ENCODE results near the gene HIVEP3. TPM values are rescaled to one million over a fixed set of nuclear protein-coding genes. Genes with fewer than 3 reads are reported as not detected.

Gene HIVEP3
- total and polyA plus RNA-seq, 7 donors: 0.70 to 3.4 (median 2.1) TPM

DNA sequence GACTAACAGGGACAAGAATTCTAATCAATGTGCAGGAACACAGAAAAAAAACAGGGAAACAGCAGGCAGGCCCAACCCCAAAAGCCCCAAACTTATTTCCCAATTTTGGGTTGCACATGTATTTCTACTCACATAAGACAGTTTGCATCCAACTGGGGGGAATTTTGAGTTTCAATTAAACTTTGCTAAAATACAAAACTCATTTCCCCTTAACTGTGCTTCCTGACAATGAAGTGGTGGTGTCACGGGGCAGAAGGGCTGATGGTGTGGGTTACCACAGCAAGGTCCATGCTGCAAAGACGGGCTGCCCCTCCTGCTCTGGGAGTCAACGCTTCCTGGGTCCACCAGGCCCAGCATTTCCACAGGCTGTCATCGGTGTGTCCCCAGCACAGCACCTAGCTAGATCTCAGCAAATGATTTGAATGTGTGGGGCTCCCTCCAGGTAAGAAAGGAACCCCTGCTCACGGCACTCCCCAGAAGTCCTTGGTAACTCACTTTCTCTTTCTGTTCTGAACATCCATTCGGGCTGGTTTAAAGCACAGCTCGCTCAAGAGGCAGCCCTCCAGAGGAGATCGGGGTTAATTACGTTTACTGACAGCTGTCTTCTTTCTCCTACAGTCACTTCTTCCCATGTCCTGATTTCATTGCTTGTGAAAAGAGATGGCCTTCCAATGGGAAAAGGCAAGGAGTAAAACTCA lies 27.4 kb downstream of the HIVEP3 start:
- Histone ChIP-seq H3K27me3 (ENCODE audit: insufficient read depth in 3 of 3, low read length in 2 of 3) (no peaks in the 10 kb centered on the region), H3K4me1 (peaks cover 38% of the 10 kb centered on the region), H3K27ac (peak overlapping the region; percentile 70), H3K4me3 (peak overlapping the region; percentile 59), H3K36me3 (ENCODE audit: insufficient read depth in 1 of 2, low read depth in 1 of 2) (no peaks in the 10 kb centered on the region), H3K9me3 (no peaks in the 10 kb centered on the region)
- intact Hi-C loops (cut with DNase I): loop anchor here in 1 of 2 donors (2.0 kb wide), 1 partner anchor 77 kb away; no protein-coding TSS in a partner anchor
- no peak for DNase-seq
- 9 to 32% (median 12%) methylated on average over 9 of the region's 9 CpGs for WGBS, 3 donors
- peak; percentile 60 to 79 (median 68) for ATAC-seq
- TF ChIP-seq, protein P1, sequence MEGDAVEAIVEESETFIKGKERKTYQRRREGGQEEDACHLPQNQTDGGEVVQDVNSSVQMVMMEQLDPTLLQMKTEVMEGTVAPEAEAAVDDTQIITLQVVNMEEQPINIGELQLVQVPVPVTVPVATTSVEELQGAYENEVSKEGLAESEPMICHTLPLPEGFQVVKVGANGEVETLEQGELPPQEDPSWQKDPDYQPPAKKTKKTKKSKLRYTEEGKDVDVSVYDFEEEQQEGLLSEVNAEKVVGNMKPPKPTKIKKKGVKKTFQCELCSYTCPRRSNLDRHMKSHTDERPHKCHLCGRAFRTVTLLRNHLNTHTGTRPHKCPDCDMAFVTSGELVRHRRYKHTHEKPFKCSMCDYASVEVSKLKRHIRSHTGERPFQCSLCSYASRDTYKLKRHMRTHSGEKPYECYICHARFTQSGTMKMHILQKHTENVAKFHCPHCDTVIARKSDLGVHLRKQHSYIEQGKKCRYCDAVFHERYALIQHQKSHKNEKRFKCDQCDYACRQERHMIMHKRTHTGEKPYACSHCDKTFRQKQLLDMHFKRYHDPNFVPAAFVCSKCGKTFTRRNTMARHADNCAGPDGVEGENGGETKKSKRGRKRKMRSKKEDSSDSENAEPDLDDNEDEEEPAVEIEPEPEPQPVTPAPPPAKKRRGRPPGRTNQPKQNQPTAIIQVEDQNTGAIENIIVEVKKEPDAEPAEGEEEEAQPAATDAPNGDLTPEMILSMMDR (IDR thresholded peaks at IDR 0.05): peak; percentile 18

DNA sequence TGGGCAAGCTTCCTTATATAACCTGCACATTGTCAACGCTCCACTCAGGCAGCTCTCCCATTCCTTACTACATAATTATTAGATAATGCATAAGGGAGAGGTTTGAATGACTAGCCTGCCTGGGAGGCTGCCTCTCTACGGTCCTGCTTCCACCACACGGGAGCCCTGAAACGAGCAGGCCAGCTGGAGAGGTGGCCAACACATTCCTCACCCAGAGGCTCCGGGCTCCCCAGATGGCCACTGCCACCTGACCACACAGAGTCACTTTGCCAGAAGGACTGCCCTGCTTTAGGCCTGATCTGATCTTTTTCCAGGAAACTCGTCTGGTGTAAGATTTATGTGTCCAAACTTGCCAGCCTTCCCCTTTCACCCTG lies 27.9 kb downstream of the HIVEP3 start:
- Histone ChIP-seq H3K4me3 (peak overlapping the region; percentile 59), H3K9me3 (no peaks in the 10 kb centered on the region), H3K27ac (peak overlapping the region; percentile 70), H3K36me3 (ENCODE audit: insufficient read depth in 1 of 2, low read depth in 1 of 2) (no peaks in the 10 kb centered on the region), H3K27me3 (ENCODE audit: insufficient read depth in 3 of 3, low read length in 2 of 3) (no peaks in the 10 kb centered on the region), H3K4me1 (peaks cover 38% of the 10 kb centered on the region)
- peak; percentile 87 to 89 (median 88) for ATAC-seq
- WGBS, 3 donors: 8 to 18% (median 12%) methylated on average over 6 of the region's 6 CpGs
- DNase-seq: peak; percentile 44 to 78
- TF ChIP-seq, protein P1 (IDR thresholded peaks at IDR 0.05): no peak
- intact Hi-C loops (cut with DNase I): loop anchor here in 1 of 2 donors (2.0 kb wide), 1 partner anchor 76 kb away; no protein-coding TSS in a partner anchor

DNA sequence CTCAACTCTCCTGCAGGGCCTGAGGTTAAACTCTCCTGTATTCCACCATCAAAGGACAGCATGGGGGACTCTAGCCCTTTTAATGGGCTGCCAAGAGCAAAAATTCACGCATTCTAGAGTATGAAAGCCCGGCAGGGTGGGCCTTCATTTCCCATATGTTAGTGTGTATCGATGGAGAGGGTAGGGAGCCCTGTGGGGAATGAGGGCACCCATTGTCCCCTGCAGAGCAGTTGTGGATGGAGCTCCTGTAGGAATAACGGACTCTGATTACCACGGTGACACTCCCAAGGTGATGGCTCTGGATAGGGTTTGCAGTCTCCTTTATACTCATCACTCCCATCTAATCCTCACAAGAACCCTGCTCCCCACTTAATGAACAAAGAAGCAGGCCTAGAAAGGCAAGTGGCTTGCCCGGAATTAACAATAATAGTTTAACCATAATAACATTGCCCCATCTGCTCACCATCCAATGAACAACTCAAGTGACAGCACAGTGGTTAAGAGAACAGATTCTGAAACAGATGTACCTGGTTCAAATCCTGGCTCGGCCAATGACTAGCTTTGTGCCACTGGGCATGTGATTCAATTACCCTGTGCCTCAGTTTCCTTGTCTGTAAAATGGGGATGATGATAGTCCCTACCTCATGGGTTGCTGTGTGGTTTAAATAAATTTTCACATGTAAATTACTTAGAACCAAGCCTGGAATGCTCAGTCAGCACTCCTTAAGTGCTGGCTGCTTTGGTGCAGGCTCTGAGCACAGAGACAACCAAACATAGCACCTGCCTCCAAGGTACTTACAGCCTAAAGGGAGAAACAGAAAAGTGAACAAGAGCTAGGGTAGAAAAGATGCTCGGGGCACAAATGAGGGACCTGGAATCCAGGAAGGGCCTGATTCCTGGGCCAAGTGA lies 29.0 kb downstream of the HIVEP3 start:
- no peaks in the 10 kb centered on the region for H3K9me3 ChIP-seq
- TF ChIP-seq, protein P1 (IDR thresholded peaks at IDR 0.05): no peak
- DNase-seq (no peak), ATAC-seq (no peak)
- no peak overlapping the region for H3K4me3 ChIP-seq
- no peaks in the 10 kb centered on the region for H3K27me3 ChIP-seq (ENCODE audit: insufficient read depth in 3 of 3, low read length in 2 of 3)
- peak overlapping the region; percentile 70 for H3K27ac ChIP-seq
- 85 to 91% (median 87%) methylated on average over 8 of the region's 8 CpGs for WGBS, 3 donors
- intact Hi-C loops (cut with DNase I): loop anchor here in 1 of 2 donors (2.0 kb wide), 1 partner anchor 75 kb away; no protein-coding TSS in a partner anchor
- H3K4me1 ChIP-seq: peaks cover 38% of the 10 kb centered on the region
- H3K36me3 ChIP-seq (ENCODE audit: insufficient read depth in 1 of 2, low read depth in 1 of 2): no peaks in the 10 kb centered on the region

DNA sequence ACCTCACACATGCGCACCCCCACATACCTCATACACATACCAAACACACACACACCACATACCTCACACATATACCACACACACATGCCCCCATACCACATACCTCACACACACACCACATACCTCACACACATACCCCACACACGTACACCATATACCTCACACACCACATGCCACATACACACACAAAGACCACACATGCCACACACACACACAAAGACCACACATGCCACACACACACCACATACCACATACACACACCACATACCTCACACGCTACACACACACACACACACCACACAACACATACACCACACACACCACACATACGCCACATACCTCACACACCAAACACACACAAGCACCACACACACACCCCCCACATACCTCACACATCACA lies 30.0 kb downstream of the HIVEP3 start:
- ATAC-seq: no peak
- intact Hi-C loops (cut with DNase I): no loop called here
- H3K4me1 ChIP-seq: peaks cover 38% of the 10 kb centered on the region
- 94 to 98% (median 96%) methylated on average over 4 of the region's 4 CpGs for WGBS, 3 donors
- no peaks in the 10 kb centered on the region for H3K27me3 ChIP-seq (ENCODE audit: insufficient read depth in 3 of 3, low read length in 2 of 3)
- no peak overlapping the region for H3K27ac ChIP-seq
- no peak for DNase-seq
- TF ChIP-seq, protein P1 (IDR thresholded peaks at IDR 0.05): no peak
- H3K9me3 ChIP-seq: no peaks in the 10 kb centered on the region
- no peaks in the 10 kb centered on the region for H3K36me3 ChIP-seq (ENCODE audit: insufficient read depth in 1 of 2, low read depth in 1 of 2)
- H3K4me3 ChIP-seq: no peak overlapping the region
